HG02610 (cell line): ENCODE results near the gene SLC19A1.
"Not testable (repeated sequence)": the region's sequence is repeated elsewhere in the genome, so short reads cannot be mapped to it uniquely, and the experiment has no call there.

Experiments used
- ATAC-seq: cut with Tn5 transposase; IDR thresholded peaks from one replicate; pipeline ENCODE4 v1.9.1; 2021; ENCODE audit warnings: mild to moderate bottlenecking, moderate library complexity; ENCODE audit not compliant: unreplicated experiment

Gene SLC19A1

GRCh38 chr21:45533846-45534635 is 8.2 kb downstream of the SLC19A1 start:
- ATAC-seq: no peak

- no peak for ATAC-seq
Measured at GRCh38 chr21:45533361-45533845, 8.8 kb downstream of the SLC19A1 start.

- no peak for ATAC-seq
Measured at GRCh38 chr21:45532826-45533360, 9.3 kb downstream of the SLC19A1 start.

GRCh38 chr21:45531393-45532215 is 10.6 kb downstream of the SLC19A1 start:
- ATAC-seq: no peak

- not testable (repeated sequence) for ATAC-seq
Measured at GRCh38 chr21:45531114-45531392, 11.2 kb downstream of the SLC19A1 start.

- no peak for ATAC-seq
Measured at GRCh38 chr21:45530423-45531113, 11.7 kb downstream of the SLC19A1 start.

DNA sequence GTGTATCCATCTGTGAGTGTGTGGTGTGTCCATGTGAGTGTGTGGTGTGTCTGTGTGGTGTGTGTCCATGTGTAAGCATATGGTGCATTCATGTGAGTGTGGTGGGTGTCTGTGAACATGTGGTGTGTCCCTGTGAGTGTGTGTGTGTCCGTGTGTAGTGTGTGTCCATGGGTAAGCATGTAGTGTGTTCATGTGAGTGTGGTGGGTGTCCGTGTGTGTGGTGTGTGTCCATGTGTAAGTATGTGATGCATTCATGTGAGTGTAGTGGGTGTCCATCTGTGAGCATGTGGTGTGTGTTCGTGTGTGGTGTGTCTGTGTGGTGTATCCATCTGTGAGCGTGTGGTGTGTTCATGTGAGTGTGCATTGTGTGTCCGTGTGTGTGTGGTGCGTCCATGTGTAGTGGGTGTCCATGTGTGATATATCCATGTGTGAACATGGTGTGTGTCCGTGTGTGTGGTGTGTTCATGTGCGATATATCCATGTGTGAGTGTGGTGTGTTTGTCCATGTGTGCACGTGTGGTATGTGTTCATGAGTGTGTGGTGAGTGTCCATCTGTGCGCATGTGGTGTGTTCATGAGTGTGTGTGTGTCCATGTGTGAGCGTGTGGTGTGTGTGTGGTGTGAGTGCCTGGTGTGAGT is 12.3 kb downstream of the SLC19A1 start:
- ATAC-seq: no peak

- ATAC-seq: no peak
Measured at GRCh38 chr21:45528981-45529784, 13.1 kb downstream of the SLC19A1 start.

GRCh38 chr21:45528028-45528705 is 14.1 kb downstream of the SLC19A1 start:
- ATAC-seq: no peak

DNA sequence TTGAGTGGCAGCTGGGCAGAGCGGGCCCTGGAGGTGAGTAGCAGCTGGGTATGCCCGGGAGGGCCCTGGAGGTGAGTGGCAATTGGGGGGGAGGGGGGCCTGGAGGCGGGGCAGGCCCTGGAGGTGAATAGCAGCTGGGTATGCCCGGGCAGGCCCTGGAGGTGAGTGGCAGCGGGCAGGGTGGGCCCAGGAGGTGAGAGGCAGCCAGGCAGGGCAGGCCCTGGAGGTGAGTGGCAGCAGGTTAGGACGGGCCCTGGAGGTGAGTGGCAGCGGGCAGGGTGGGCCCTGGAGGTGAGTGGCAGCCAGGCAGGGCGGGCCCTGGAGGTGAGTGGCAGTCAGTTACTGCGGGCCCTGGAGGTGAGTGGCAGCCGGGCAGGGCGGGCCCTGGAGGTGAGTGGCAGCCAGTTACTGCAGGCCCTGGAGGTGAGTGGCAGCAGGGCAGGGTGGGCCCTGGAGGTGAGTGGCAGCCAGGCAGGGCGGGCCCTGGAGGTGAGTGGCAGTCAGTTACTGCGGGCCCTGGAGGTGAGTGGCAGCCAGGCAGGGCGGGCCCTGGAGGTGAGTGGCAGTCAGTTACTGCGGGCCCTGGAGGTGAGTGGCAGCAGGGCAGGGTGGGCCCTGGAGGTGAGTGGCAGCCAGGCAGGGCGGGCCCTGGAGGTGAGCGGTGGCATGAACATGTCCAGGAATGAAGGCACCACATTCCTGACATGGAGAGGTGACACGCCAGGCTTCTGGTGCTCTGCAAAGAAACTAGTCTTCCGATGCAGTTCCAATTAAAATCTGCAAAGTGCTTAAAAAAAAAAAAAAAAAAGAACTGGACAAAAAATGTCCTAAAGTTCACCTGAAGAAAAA is 14.9 kb downstream of the SLC19A1 start:
- ATAC-seq: not testable (repeated sequence)

DNA sequence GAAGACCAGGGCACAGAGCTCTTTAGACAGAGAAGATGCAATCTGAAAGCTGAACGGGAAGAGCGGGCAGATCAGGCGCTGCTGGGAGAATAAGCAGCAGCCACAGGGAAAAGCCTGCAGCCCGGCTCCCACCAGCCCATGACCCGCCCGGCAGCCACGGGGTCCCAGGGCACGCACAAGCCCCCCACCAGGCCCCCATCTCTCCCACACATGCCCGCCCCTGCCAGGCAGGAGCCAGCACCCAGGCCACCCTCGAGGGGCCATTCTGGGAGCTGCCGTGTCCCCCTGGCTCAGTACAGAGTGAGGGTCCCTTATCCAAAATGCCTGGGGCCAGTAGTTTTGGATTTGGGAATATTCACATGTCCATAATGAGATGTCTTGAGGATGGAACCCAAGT is 16.3 kb downstream of the SLC19A1 start:
- ATAC-seq: no peak

DNA sequence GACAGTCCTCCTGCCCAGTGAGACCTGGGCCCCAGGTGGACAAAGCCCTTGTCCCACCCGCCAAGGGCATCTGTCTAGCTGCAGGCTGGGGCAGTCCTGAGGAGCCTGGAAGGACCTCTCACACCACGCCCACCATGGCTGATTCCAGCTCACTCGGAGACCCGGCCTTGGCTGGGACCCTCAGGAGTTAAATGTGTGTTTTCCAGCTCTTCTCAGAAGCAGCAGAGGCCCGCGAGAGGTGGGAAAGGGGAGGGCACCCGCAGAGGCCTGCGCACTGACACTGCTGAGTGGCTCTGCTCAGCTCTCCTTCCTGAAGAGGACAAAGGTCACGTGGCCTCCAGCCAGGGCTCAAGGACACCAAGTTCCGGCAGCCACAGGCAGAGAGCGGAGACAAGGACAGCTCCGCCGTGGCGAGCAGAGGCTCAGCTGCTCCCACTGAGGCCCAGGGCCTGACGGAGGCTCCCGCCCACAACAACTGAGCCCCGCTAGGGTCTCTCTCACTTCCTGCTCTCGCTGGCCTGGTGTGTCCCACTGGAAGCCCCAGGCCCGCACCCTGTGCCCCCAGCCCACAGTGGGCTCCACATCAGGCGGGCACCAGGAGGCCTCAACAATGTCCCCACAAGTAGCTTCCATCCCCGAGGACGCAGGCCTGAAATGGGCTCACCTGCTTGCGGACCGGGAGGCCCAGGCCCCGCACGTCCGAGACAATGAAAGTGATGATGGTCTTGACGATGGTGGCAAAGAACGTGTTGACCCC is 16.9 kb downstream of the SLC19A1 start:
- no peak for ATAC-seq

GRCh38 chr21:45524756-45525152 is 17.5 kb downstream of the SLC19A1 start:
- ATAC-seq: no peak

- no peak for ATAC-seq
Measured at GRCh38 chr21:45523411-45524101, 18.7 kb downstream of the SLC19A1 start.

GRCh38 chr21:45522986-45523385 is 19.3 kb downstream of the SLC19A1 start:
- no peak for ATAC-seq

- ATAC-seq: no peak
Measured at GRCh38 chr21:45522381-45522780, 19.9 kb downstream of the SLC19A1 start.

- no peak for ATAC-seq
Measured at GRCh38 chr21:45521241-45521640, 21.0 kb downstream of the SLC19A1 start.
